Stimulated activated CD8-positive, alpha-beta memory T cell treated with anti-CD3 and anti-CD28 coated beads, Interleukin-4, amount 100 ng/mL, for 48 hours (primary cell): ENCODE results near the gene SGMS1.

Source experiments
- DNase-seq: peaks from one replicate; pipeline ENCODE4 v3.0.0-alpha.2; 2020

SGMS1 gene

DNA sequence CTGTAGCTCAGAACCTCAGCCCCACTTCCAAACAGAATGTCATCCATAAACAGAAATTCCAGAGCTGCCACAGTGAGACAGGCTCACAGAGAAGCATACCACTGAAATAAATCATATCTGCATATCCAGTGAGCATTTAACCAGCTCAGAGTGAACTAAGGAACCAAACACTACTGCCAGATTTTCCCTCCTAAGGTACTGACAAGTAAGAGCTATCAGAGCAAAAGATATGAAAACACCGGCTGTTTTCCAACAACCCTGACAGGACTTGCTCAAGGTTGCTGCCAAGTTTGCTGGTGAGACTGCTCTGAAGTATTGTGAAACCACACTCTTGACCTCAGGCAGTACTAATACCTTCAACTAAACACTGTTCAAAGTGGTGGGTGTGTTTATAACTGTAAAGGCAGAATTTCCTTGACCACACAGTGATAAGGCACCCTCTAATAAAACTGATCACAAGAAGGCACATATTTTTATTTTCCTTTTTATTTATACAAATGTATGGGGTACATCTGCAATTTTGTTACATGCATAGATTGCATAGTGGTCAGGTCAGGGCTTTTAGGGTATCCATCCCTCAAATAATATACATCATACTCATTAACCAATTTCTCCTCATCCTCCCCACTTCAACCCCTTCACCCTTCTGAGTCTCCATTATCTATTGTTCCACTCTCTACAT, 18.3 kb downstream of the SGMS1 start:
- DNase-seq, result no peak

DNA sequence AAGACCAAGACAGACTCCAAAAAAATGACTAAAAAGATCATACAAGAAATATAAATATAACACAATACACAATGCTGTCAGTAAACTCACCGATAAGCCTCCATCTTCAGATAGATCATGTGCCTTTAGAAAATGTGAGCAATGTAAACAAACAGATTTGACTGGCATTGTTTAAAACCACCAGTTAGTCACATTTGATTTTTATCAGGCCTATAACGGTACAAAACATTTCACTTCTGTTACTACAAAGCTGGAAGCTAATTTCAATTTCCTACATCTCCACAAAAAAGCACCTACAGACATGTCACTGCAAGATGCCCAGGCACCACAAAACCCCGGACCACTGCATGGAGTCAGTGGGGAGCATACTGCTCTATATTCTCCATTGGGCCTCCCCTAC, 18.9 kb downstream of the SGMS1 start:
- DNase-seq, result no peak

DNA sequence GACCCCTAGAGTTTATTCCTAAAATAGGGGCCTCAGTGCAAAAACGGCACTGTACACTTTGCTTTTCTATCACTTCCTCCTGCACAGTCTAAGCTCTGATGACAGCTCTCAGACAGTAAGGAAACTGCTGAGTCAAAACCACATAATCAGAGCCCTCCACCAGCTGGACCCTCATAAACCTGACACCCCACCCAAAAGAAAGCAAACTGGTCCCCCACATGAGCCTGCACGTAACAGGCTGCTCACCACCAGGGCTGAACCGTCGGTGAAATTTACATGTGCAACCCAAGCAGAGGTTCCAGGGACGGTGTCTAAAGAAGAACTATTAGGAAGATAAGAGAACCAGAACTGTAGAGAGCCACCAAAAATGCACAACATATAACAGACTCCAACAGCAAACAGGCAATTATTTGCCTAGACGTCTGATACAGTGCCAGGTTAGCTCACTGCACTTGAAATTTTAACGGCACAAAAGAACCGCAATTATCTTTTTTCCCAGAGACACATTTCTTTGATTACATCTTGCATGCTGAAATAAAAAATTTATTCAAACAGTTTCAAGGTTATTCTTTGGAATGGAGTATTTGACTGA, 19.6 kb downstream of the SGMS1 start:
- DNase-seq, result no peak

DNA sequence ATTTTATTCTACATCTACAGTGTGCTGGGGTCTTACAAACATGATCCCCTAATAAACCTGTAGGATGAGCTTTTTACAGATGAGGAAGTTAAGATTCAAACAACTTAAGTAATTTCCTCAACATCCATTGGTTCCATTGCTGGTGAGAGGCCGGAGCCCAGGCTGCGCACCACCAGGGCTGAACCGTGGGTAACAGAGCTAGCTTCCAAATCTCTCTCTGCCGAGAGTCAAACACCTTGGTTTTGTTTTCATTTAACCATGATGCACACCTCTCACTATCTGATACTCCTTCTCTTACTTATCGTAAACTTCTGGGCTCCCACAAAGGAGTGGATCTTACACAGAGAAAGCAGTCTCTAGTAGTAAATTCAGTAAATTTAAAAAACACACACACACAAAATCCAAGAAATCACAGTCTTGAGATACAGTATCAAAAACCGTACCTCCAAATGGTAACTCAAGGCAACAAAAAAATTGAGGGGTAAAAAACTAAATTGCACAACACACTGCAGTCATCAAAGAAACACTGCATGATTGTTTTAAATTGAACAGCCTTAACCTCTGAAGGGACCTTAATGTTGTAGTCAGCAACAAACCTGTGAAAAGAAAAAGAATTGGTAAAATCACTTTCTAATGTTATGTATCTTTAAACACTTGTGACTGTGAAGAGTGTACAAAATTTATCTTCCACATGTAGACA, 20.5 kb downstream of the SGMS1 start:
- no peak for DNase-seq

DNA sequence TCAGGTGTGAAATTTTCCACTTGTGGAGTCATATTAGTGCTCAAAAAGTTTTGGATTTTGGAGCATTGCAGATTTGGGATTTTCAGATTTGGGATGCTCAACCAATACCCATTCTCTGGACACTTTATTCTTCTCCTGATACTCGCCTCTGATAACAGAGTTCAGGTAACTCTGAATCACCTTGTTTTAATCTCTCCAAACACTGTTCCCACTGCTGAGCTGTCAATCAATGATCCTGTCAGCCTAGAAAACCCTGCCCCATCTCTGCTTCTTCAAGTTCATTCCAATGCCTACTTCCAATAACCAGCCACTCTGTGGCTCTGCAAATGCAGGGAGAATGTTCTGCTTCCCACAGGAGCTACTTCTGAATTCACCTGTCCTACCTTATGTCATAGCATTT, 21.8 kb downstream of the SGMS1 start:
- no peak for DNase-seq

DNA sequence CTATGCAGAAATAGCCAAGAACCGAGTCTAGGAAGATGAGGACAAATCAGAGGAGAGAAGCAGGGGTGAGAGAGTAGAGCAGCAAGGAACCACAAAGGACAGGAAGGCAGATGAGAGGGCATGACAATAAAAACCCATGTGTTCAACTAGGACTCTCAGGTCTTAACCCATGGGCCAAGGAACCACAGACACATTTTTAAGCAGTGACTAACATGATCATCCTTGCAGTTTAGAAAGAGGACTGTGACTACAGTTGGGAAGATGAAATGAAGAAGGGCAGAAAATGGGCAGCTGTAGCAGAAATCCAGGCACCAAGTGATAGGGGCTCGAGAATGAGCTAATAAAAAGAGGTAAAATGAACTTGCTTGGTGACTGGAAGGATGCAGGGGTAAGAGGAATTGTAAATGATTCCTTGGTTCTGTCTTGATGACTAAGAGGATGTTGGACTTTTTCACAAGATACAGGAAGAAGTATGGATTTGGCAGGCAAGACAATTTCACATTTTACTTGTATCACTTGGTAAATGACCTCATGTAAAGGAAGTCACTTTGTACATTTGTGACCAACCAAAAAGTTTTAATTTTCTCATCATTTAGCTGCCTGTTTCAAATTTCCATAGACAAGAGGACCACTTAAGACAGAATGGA, 22.8 kb downstream of the SGMS1 start:
- DNase-seq, result no peak

DNA sequence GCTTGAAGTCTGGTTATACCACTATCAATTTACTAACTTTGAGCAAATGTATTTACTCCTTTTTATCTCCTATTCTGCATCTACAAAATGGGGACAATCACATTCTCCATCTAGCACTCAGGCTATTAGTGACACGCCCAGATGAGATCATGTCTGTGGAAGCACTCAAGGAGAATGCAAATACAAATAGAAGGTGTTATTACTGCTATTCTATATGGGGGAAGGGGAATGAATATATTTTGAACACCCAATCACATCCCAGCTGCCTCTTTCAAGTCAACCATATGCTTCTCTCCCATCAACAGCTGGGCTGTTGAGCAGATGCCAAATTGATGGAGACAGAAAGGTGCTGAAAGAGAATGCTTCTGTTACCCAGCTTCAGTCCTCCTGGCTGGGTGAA, 23.5 kb downstream of the SGMS1 start:
- no peak for DNase-seq

DNA sequence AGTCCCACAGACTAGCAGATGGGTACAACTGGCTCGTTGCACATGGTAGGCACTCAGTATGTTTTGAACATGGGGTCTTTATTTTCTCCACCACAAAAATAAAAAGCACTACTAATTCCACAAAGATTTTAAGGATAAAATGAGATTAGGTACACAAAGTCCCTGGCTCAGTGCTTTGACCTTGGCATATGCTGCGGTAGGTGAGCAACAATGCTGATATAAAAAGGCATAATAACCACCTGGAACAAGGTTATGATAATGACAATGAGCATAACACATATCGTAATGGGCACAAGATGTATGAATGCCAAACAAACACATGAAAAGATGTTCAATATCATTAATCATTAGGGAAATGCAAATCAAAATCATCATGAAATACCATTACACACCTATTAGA, 26.9 kb downstream of the SGMS1 start:
- DNase-seq, result no peak

DNA sequence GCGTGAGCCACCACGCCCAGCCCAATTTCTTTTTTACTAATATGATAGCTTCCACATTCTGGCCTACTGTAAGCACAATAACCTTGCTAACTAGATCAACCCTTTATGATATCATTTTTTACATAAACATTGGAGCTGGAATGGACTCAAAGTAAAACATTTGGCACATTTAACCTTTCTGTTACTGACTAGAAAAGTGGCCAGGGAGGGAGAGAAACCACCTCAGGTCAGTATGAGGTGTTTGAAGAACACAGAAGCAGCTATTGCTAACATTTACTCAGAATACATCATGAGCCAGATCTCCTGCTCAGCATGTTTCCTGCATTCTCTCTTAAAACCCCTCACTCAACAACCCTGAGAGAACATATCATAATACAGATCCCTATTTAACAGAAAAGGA, 27.3 kb downstream of the SGMS1 start:
- DNase-seq, result no peak

DNA sequence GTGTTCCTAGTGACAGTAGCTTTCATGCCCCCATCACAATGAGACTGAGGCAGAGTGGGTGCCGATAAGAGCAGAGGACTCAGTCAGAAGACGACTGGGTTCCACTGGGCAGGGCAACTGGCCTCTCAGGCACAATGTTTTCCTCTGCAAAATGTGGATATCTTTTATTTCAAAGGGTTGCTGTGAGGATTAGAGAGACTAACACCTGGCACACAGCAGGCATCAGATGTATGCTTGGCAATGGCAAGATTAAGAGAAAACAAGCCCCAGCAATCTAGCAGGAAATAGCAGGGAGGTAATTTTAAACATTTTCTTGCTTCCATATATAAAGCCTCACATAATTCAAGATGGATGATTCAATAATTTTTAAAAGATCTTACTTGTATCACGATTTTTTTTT, 28.0 kb downstream of the SGMS1 start:
- no peak for DNase-seq

DNA sequence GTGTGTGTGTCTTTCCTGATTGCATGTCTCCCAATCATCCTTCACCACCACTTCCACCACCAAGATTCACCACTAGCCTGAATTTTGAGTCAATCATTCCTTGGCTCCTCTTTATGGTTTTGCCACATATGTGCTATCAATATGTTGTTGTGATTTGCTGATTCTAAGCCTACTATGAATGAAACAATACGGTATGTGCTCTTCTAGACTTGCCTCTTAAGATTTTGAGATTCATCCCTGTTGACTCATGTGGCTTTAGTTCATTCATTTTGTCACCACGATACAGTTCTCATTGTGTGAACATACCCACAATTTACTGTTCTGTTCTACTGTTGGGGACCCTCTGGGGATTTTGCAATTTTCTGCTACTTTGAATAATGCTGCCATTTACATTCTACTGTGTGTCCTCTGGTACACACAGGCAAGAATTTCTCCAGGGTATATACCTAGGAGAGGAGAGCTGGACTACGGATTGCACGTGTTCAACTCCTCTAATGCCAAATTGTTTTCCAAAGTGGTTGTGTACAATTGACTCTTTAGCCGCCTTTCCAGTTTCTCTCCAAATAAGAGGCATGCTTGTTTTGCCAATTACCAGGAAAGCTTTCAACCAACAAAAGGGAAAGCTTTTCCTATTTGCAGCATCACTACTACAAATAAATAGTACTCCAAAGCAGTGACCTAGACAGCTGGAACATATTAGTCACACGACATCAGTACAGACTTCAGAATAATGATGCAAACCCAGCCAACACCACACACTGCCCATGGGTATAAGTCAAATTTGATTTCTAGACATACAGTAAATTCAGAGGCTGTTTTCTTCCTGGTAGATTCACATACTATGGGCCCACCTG, 30.0 kb downstream of the SGMS1 start:
- no peak for DNase-seq

DNA sequence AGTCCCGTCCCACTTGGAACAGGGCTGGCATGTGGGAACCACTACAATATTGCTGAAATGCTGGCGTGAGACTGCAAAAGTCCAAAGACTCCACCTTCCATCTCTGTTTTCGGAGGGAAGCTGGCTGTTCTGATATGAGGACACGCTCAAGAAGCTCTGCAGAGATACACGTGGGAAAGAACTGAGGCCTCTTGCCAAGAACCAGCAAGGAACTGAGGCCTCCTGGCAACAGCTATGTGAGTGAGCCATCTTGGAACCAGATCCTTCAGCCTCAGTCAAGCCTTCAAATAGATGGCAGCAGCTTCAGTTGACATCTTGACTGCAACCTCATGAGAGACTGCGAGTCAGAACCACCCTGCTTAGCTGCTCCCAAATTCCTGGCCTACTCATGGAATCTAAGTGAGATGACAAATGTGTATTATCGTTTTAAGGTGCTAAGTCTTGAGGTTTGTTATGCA, 30.8 kb downstream of the SGMS1 start:
- DNase-seq, result no peak

DNA sequence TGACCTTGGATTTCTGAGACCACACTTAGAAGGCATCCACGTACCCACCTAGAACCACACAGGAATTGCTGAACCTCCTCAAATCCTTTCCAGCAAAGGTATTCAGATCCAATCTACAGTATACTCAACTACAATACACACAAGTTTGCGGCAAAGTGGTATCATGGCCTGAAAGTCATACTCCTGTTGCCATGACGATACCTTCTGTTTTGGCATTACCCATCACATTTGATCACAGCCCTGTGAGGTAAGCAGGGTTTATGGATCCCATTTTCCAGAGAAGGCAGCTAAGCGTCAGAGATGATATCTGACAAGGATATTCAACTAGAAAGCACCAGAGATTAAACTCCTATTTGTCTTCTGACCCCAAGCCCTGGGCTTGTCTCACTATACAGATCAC, 32.8 kb downstream of the SGMS1 start:
- no peak for DNase-seq

DNA sequence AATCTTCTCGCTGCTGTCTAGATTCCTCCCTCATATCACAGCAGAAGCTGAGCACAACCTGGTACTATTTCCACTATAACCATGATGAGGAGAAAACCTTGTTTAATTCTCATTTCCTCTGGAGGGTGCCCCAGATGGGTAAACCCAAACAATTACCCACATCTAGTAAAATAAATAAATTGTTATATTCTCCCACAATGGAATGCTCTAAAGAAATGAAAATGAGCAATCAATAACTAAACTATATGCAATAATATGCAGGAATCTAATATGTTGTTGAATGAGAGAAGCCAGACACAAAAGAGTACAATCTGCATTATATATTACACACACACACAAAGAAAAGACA, 37.0 kb downstream of the SGMS1 start:
- no peak for DNase-seq

DNA sequence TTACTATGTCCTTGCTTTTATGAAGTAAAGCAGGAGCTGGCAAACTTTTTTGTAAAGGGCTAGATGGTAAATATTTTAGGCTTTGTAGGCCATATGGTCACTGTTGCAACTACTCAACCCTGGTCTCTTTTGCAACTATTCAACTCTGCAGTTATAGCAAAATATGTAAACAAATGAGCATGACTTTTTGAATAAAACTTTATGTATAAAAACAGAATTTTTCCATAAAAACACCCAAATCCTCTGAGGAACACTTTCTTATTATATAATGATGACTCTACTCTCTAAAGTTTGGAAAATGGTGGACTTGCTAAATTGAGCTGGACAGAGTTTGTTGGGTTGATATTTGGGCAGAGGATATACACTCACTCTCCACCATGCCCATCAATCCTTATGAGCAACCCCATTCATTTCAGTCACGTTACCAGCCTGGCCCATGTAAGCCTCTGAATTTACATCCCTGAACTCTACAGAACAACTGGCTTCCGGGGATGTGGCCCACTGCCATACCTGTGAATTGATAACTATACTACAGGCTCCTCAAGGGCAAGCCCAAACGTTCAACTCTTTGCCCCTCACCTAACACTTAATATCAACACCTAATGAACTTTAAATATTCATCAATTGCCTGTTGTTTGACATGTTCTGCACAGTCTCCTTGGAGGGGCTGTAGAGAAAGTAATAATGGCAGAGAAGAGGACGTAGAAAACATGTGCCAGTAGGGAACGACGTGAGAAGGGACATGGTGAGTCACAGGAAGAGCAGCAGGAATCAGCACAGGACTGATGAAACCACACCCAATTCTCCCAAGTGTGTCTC, 37.6 kb downstream of the SGMS1 start:
- DNase-seq, result no peak

DNA sequence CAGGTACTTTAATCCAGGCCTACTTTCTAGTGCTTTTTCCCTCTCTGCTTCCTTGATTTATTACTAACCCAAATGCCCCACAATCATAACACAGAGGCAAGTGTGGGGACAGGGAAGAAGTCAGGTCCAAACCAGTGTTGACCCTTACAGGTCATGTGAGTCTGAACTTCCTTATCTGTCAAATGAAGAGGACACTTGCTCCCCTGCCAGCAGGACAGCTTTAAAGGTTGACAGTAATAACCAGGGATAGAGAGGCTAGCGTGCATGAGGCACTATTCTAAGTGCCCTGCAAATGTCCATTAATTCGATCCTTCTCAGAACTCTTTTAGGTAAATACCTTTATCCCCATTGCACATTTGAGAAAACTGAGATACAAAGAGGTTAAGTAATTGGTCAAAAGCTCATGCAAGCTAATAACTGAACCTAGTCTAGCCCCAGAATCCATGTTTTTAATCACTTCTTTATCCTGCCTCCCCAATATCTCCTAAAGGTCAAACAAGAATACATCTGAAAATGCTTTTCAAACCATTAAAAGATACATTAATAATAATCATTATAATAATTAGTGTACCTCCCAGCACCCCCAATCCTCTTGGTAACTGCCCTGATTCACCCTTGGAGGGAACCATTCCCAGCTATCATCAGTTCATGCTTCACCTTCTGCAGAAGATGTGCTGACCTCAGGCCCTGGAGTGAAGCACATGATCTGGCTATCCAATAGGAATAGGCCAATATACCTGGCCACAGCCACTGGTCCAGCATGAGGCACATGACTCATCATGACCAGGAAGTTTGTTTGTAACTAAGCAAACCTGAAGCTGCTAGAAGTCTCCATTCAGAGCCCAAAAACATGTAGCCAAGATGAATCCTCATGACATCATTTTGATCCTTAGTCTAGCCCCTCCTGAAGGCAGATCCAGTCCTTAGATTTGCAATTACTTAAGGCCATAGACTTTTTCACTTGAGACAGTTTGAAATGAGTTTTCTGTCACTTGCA, 40.7 kb downstream of the SGMS1 start:
- no peak for DNase-seq

DNA sequence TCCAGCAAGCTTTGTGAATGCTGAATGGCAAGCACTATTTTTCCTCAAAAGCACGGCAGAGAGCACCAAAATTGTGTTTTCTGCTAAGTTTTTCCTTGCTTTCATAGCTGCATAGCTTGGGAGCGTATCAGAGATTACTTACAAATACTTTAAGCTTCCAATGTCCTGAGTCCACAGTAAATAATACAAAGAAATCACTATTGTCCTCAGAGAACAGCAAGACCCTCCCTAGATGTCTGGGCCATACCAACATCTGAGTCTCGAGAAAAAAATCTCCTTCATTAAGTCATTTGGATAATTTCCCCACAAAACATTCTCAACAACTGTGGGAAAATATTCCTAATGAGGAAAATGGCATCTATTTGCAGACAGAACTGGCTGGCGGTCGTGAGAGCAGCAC, 41.7 kb downstream of the SGMS1 start:
- no peak for DNase-seq

DNA sequence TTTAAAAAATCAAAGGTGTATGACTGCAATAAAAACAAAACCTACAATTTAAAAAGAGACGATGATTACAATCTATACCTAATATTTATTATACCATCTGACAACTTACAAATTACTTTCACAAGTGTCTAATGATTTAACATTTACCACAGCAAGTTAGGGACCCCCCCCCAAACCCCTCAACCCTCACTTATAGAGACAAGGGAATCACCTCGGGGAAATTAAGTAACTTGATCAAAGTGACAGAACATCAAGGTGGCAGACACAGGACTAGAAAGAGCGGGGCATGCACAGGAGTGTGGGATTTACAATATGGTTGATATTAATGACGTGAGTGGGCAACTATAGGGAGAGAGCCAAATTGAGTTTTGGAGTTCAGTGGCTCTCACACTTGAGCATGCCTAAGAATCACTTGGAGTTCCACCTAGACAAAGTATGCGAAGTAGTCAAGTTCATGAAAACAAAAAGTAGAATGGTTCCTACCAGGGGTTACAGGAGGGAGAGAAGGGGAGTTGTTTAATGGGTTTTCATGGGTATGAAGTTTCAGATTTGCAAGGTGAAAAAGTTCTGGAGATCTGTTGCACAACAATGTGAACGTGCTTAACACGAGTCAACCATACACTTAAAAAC, 43.4 kb downstream of the SGMS1 start:
- no peak for DNase-seq

DNA sequence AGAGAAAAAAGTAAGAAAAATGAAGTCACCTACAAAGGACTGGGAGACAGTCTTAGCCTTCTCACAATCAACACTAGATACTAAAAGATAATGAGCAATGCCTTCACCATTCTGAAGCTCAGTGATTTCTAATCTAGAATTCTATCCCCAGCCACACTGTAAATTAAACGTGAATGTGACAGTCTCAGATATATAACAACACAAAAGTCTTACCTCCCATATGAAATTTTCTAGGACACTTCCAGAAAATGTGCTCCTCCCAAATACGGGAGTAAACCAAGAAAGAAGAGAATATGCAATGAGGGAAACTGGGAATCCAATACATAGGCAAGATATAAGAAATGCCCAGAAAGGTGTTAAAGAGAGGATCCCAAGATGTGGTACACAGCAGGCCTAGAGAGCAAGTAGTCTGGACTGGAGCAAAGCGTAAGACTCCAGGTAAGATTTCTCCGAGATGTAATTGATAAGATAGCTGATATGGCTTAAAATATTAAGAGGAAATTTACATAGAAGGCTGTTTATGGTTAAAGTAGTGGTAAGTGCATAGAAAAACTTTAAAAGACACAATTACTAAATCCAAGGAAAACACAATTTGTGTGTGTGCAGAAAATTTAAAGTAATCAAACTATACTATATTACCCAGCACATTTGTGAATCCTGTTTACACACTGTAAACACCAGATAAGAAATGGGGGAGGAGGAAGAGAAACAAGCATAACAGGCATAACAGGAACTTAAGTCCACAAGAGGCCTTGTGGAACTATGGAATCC, 44.1 kb downstream of the SGMS1 start:
- DNase-seq, result no peak

DNA sequence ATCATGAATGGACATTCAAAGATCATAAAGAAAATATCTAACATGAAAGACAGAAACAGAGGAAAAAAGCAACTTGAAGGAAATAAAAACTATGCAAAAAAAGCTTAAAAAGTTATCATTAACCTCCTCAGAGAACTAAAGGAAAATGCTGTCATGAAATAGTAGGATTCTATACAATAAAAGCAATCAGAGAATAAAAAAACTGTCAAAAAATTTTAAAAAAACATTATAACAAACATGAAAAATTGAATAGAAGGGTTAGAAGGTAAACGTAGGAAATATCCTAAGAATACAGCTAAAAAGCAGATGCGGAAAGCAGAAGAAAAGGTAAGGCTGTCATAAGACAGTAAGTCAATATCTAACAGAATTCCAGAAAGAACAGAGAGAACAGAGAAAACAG, 44.8 kb downstream of the SGMS1 start:
- DNase-seq, result no peak
